HepG2 (cell line): ENCODE results near the gene ARHGEF11. TPM values are rescaled to one million over a fixed set of nuclear protein-coding genes. Genes with fewer than 3 reads are reported as not detected.

ENCODE experiments used
- ATAC-seq: fragments of 200-7000 bp; cut with Tn5 transposase; 3 replicates; pipeline ENCODE4 v1.9.1; 2020; ENCODE audit warnings: mild to moderate bottlenecking, moderate library complexity
- BruUV-seq: library from RNA; stranded (reverse); fragments of 400-500 nt; replicated peaks from 2 replicates; lab custom pipeline; 2021; lab: Mats Ljungman, UMichigan
- CTCF ChIA-PET: fragments of 300-600 bp; formaldehyde crosslinking; extraction: SDS; loops from one replicate; lab custom pipeline; 2021; ENCODE audit warnings: low total read pairs, inconsistent platforms, low intra/inter-chr PET ratio; lab: Yijun Ruan, JAX
- POLR2A ChIA-PET: fragments of 350-600 bp; sonication (Branson Sonifier 250); formaldehyde crosslinking; loops from one replicate; lab custom pipeline; 2020; ENCODE audit warnings: antibody characterized with exemption, inconsistent platforms; lab: Yijun Ruan, JAX
- DNase-seq: peaks from one replicate; pipeline ENCODE4 v3.0.0-alpha.2; 2015; ENCODE audit warnings: low spot score
- FAIRE-seq: peaks from 3 replicates; lab custom pipeline; 2011; peaks lifted over from hg19 to GRCh38; lab: Jason Lieb, UNC
- H2AFZ ChIP-seq: one replicate; pipeline ENCODE4 v1.6.1; 2011; ENCODE audit warnings: low read length, inconsistent platforms
- H3K27ac ChIP-seq: fragments of 300-600 bp; 3 replicates; pipeline ENCODE4 v1.8.0; 2011; ENCODE audit warnings: mixed run types, mild to moderate bottlenecking, mixed read lengths, low read length, inconsistent platforms; ENCODE audit not compliant: insufficient read depth; ENCODE audit errors: extremely low read length
- H3K27me3 ChIP-seq, 2 experiments: fragments of 200-600 bp in 1 of 2; 2 replicates in 1 of 2; 3 replicates in 1 of 2; pipeline versions ENCODE4 v1.6.0 to v1.8.0; 2011; ENCODE audit warnings: low read length in 2 of 2, mild to moderate bottlenecking in 2 of 2, moderate library complexity in 2 of 2, inconsistent platforms in 1 of 2; ENCODE audit not compliant: insufficient read depth in 2 of 2, control insufficient read depth in 1 of 2
- H3K36me3 ChIP-seq, 2 experiments: fragments of 200-600 bp in 1 of 2; replicated peaks in 1 of 2; 2 replicates in 1 of 2; 3 replicates in 1 of 2; pipeline versions ENCODE4 v1.5.1 to v1.8.0; 2011; ENCODE audit warnings: low read length in 2 of 2, inconsistent platforms in 1 of 2; ENCODE audit not compliant: insufficient read depth in 2 of 2, control insufficient read depth in 1 of 2
- H3K4me1 ChIP-seq: 2 replicates; pipeline ENCODE4 v1.5.1; 2012; ENCODE audit warnings: low read length, inconsistent platforms; ENCODE audit not compliant: insufficient read depth
- H3K4me2 ChIP-seq: 2 replicates; pipeline ENCODE4 v1.6.0; 2011; ENCODE audit warnings: low read depth, low read length, inconsistent platforms
- H3K4me3 ChIP-seq, 3 experiments: fragments of 200-600 bp in 1 of 3; sonication (generic), shearing (Covaris generic) in 1 of 3; replicated peaks in 1 of 3; 2 replicates each; pipeline ENCODE4 v1.5.1; 2011 to 2016; ENCODE audit warnings: low read length in 3 of 3, inconsistent platforms in 2 of 3, low read depth in 2 of 3, mild to moderate bottlenecking in 2 of 3, control low read depth in 1 of 3, mixed read lengths in 1 of 3; ENCODE audit not compliant: insufficient read depth in 1 of 3
- H3K79me2 ChIP-seq: one replicate; pipeline ENCODE4 v1.6.1; 2011; ENCODE audit warnings: low read length, inconsistent platforms; ENCODE audit not compliant: insufficient read depth
- H3K9ac ChIP-seq: 2 replicates; pipeline ENCODE4 v1.6.0; 2011; ENCODE audit warnings: mild to moderate bottlenecking, low read depth, low read length, inconsistent platforms; ENCODE audit not compliant: insufficient read depth
- H3K9me3 ChIP-seq: 2 replicates; pipeline ENCODE4 v1.5.1; 2012; ENCODE audit warnings: mild to moderate bottlenecking, low read length
- H4K20me1 ChIP-seq: 2 replicates; pipeline ENCODE4 v1.6.0; 2011; ENCODE audit warnings: inconsistent platforms, mild to moderate bottlenecking, low read length, moderate library complexity; ENCODE audit not compliant: insufficient read depth
- AGO2 ChIP-seq: fragments of 200-400 bp; formaldehyde crosslinking; optimal IDR thresholded peaks from 2 replicates; pipeline ENCODE3; 2017; ENCODE audit warnings: mild to moderate bottlenecking, low read depth, low read length, moderate library complexity
- HNF4G ChIP-seq, 2 experiments: sonication (generic) in 1 of 2; formaldehyde crosslinking in 1 of 2; IDR thresholded peaks; 2 replicates each; pipeline versions ENCODE4 v1.4.0 to v1.6.1; 2011 to 2020; ENCODE audit warnings: borderline replicate concordance in 2 of 2, low read depth in 2 of 2, mild to moderate bottlenecking in 2 of 2, low read length in 1 of 2, missing genetic modification reagents in 1 of 2, moderate library complexity in 1 of 2
- HNRNPL ChIP-seq: fragments of 200-400 bp; formaldehyde crosslinking; IDR thresholded peaks from 2 replicates; pipeline ENCODE4 v1.6.1; 2017; ENCODE audit warnings: mild to moderate bottlenecking, low read depth, low read length
- RARG ChIP-seq: sonication (generic); formaldehyde crosslinking; IDR thresholded peaks from 2 replicates; pipeline ENCODE4 v1.4.0; 2020; ENCODE audit warnings: low read depth, mild to moderate bottlenecking, missing genetic modification reagents
- ZNF121 ChIP-seq: sonication (generic); formaldehyde crosslinking; IDR thresholded peaks from 2 replicates; pipeline ENCODE4 v1.5.0; 2020; ENCODE audit warnings: mild to moderate bottlenecking, missing genetic modification reagents
- ZNF850 ChIP-seq: sonication (generic); formaldehyde crosslinking; conservative IDR thresholded peaks from 2 replicates; pipeline ENCODE4 v1.9.0; 2021; ENCODE audit warnings: mild to moderate bottlenecking, missing genetic modification reagents
- WGBS: methylation state at CpG from one replicate; pipeline ENCODE4 v1.1.6; 2017; ENCODE audit warnings: low lambda C conversion rate; 5-methylcytosine and 5-hydroxymethylcytosine counted together
- in situ Hi-C: cut with HindIII; loops from 2 replicates; pipeline ENCODE4 v1.10.0; 2017; ENCODE audit warnings: low pct_unique_long_range_greater_than_20kb; ENCODE audit not compliant: extremely low pct_ligation_motif_present
- intact Hi-C: fragments of 100-400 bp; cut with micrococcal nuclease; formaldehyde crosslinking; loops from one replicate; pipeline ENCODE4 v1.10.0; 2022; ENCODE audit not compliant: unreplicated experiment
- polyA plus RNA-seq, 8 experiments: library from polyadenylated mRNA; depleted of rRNA in 3 of 8; stranded (reverse) in 7 of 8; unstranded in 1 of 8; fragments of >200 nt; fragmentation: Illumina TruSeq in 4 of 8; extraction: Trizol in 4 of 8; gene quantifications; 2 replicates each; pipeline versions ENCODE4 v1.2.1 to v1.2.3, GENCODE V29; 2011 to 2016; ENCODE audit warnings: low read depth in 4 of 8, missing spikeins in 1 of 8, mixed read lengths in 1 of 8; ENCODE audit not compliant: insufficient read depth in 1 of 8
- total RNA-seq, 5 experiments: library from RNA; depleted of rRNA; stranded (reverse); fragments of >200 nt; fragmentation: Illumina TruSeq; extraction: Trizol; gene quantifications; 2 replicates each; pipeline ENCODE4 v1.2.3, GENCODE V29; 2016; ENCODE audit warnings: low read depth in 1 of 5
- TF ChIP-seq, protein P1 (sequence below): IDR thresholded peaks from 2 replicates; pipeline ENCODE4 v1.6.1; 2012; ENCODE audit warnings: low read depth, low read length, improper control_type of control experiment
- TF ChIP-seq, protein P2 (sequence below): sonication (generic); formaldehyde crosslinking; IDR thresholded peaks from 2 replicates; pipeline ENCODE4 v1.4.0; 2020; ENCODE audit warnings: missing genetic modification reagents, borderline replicate concordance
- TF ChIP-seq, protein P3 (sequence below): sonication (generic); formaldehyde crosslinking; IDR thresholded peaks from 2 replicates; pipeline ENCODE4 v1.9.0; 2021; ENCODE audit warnings: missing genetic modification reagents, borderline replicate concordance

Gene ARHGEF11
- total and polyA plus RNA-seq, 2 of the 13 experiments (the other 11 are each of a cell fraction or from before 2014, with no cell fraction given) = 16.5 to 21.2 TPM

DNA sequence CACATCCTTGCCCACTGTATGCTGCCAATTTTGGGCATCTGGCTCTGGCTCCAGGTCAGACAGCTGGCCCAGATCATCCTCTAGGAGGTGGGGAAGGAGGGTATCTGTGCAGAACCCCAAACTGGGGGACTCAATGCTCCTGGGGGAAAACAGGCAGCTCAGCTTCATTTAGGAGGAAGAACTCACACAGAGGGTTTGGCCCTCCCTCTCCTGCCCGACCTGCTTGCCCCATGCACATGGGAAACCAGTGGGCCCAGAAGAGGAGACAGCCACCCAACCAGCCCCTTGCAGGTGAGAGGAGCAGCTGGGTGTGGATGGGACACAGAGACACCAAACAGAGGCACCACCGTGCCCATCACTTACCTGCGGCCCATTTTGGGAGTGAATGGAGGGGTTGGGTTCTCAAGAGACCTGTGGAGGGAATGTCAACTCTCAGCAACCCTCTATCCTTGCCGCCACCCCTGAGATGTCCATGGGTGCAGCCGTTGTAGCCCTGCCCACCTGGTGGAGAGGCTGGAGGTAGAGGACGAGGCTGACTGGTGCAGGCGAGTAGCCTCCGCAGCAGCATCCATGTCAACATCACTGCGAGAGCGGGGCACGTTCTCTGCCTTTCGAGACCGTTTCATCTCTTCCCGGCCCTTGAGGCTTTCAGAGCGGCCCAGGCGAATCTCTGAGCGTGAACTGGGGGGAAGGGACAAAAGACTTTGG, 97.6 kb downstream of the ARHGEF11 start:
- Histone ChIP-seq H3K36me3 (peaks cover 27 to 79% of the 10 kb centered on the region in 2 experiments), H3K27me3 (no peaks in the 10 kb centered on the region), H3K27ac (no peak overlapping the region), H3K79me2 (no peaks in the 10 kb centered on the region), H3K4me1 (no peaks in the 10 kb centered on the region), H3K4me2 (no peak overlapping the region), H3K9ac (no peak overlapping the region), H4K20me1 (no peaks in the 10 kb centered on the region), H2AFZ (no peak overlapping the region), H3K9me3 (no peaks in the 10 kb centered on the region), H3K4me3 (no peak overlapping the region)
- ChIA-PET POLR2A (no interaction called here), CTCF (no interaction called here)
- no peak for ATAC-seq
- DNase-seq = no peak
- in situ Hi-C loops = no loop called here
- intact Hi-C loops = no loop called here
- TF ChIP-seq, protein P1, sequence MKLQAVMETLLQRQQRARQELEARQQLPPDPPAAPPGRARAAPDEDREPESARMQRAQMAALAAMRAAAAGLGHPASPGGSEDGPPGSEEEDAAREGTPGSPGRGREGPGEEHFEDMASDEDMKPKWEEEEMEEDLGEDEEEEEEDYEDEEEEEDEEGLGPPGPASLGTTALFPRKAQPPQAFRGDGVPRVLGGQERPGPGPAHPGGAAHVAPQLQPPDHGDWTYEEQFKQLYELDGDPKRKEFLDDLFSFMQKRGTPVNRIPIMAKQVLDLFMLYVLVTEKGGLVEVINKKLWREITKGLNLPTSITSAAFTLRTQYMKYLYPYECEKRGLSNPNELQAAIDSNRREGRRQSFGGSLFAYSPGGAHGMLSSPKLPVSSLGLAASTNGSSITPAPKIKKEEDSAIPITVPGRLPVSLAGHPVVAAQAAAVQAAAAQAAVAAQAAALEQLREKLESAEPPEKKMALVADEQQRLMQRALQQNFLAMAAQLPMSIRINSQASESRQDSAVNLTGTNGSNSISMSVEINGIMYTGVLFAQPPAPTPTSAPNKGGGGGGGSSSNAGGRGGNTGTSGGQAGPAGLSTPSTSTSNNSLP = no peak
- peak; percentile 20 for TF ChIP-seq AGO2
- FAIRE-seq = no peak
- WGBS = 96% methylated on average over 12 of the region's 17 CpGs
- BruUV-seq = no TSS peak

DNA sequence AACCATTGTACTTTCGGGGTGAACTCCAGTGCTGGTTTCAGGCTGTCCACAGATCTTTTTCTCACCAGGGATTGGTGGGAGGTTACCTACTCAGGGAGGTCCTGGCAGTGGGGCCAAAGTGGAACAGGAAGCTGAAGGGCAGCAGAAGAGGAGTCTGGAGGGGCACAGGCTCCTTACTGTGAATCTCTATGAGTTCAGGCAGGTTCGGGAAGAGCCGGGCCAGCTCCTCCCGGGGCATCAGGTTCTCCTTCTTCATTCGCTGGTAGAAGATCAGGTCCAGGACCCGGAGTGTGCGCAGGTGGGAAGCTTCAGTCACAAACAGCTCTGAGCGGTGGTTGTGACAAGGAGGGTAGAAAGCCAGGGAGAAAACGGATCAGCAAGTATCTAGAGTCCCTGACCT, 98.4 kb downstream of the ARHGEF11 start:
- H4K20me1 ChIP-seq = no peaks in the 10 kb centered on the region
- BruUV-seq = no TSS peak
- ChIA-PET CTCF (no interaction called here), POLR2A (no interaction called here)
- no peak for ATAC-seq
- no peak overlapping the region for H3K9ac ChIP-seq
- H3K27me3 ChIP-seq = no peaks in the 10 kb centered on the region
- in situ Hi-C loops (no loop called here), intact Hi-C loops (no loop called here)
- no peaks in the 10 kb centered on the region for H3K4me1 ChIP-seq
- no peak for FAIRE-seq
- no peak overlapping the region for H2AFZ ChIP-seq
- H3K9me3 ChIP-seq = no peaks in the 10 kb centered on the region
- 98% methylated on average over 9 of the region's 9 CpGs for WGBS
- no peak overlapping the region for H3K27ac ChIP-seq
- no peak overlapping the region for H3K4me2 ChIP-seq
- no peak for DNase-seq
- peaks cover 25 to 76% of the 10 kb centered on the region in 2 experiments for H3K36me3 ChIP-seq
- no peaks in the 10 kb centered on the region for H3K79me2 ChIP-seq
- H3K4me3 ChIP-seq = no peak overlapping the region
- no peak for TF ChIP-seq RARG (CRISPR knock-in tag)
- no peak for TF ChIP-seq HNRNPL
- no peak for TF ChIP-seq ZNF850
- TF ChIP-seq, protein P2, sequence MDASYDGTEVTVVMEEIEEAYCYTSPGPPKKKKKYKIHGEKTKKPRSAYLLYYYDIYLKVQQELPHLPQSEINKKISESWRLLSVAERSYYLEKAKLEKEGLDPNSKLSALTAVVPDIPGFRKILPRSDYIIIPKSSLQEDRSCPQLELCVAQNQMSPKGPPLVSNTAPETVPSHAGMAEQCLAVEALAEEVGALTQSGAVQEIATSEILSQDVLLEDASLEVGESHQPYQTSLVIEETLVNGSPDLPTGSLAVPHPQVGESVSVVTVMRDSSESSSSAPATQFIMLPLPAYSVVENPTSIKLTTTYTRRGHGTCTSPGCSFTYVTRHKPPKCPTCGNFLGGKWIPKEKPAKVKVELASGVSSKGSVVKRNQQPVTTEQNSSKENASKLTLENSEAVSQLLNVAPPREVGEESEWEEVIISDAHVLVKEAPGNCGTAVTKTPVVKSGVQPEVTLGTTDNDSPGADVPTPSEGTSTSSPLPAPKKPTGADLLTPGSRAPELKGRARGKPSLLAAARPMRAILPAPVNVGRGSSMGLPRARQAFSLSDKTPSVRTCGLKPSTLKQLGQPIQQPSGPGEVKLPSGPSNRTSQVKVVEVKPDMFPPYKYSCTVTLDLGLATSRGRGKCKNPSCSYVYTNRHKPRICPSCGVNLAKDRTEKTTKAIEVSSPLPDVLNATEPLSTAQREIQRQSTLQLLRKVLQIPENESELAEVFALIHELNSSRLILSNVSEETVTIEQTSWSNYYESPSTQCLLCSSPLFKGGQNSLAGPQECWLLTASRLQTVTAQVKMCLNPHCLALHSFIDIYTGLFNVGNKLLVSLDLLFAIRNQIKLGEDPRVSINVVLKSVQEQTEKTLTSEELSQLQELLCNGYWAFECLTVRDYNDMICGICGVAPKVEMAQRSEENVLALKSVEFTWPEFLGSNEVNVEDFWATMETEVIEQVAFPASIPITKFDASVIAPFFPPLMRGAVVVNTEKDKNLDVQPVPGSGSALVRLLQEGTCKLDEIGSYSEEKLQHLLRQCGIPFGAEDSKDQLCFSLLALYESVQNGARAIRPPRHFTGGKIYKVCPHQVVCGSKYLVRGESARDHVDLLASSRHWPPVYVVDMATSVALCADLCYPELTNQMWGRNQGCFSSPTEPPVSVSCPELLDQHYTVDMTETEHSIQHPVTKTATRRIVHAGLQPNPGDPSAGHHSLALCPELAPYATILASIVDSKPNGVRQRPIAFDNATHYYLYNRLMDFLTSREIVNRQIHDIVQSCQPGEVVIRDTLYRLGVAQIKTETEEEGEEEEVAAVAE (CRISPR knock-in tag) = no peak
- TF ChIP-seq, protein P3, sequence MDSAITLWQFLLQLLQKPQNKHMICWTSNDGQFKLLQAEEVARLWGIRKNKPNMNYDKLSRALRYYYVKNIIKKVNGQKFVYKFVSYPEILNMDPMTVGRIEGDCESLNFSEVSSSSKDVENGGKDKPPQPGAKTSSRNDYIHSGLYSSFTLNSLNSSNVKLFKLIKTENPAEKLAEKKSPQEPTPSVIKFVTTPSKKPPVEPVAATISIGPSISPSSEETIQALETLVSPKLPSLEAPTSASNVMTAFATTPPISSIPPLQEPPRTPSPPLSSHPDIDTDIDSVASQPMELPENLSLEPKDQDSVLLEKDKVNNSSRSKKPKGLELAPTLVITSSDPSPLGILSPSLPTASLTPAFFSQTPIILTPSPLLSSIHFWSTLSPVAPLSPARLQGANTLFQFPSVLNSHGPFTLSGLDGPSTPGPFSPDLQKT (CRISPR knock-in tag) = no peak
- TF ChIP-seq ZNF121 = no peak
- no peak for TF ChIP-seq HNF4G (IDR thresholded peaks at IDR 0.05; ENCODE audit: borderline replicate concordance, low read depth, low read length)
- no peak for TF ChIP-seq HNF4G (CRISPR knock-in tag; IDR thresholded peaks at IDR 0.05; ENCODE audit: borderline replicate concordance, low read depth)
